Neutrophil (primary cell): ENCODE data around the gene CCDC187.

Source experiments
- H3K27ac ChIP-seq: fragments of 200-600 bp; sonication (generic); 2 replicates; pipeline ENCODE4 v1.5.1; 2016; ENCODE audit warnings: mild to moderate bottlenecking, moderate library complexity
- H3K27me3 ChIP-seq: fragments of 200-600 bp; sonication (generic); 2 replicates; pipeline ENCODE4 v1.6.0; 2016; ENCODE audit warnings: mild to moderate bottlenecking
- H3K36me3 ChIP-seq: fragments of 200-600 bp; sonication (generic); 2 replicates; pipeline ENCODE4 v1.5.1; 2017
- H3K4me1 ChIP-seq, 2 experiments: fragments of 200-600 bp in 1 of 2; sonication (generic) in 1 of 2; 1 replicate in 1 of 2; 2 replicates in 1 of 2; pipeline versions ENCODE4 v1.5.1 to v1.6.1; 2013 to 2016; ENCODE audit warnings: low read depth in 1 of 2, low read length in 1 of 2, mild to moderate bottlenecking in 1 of 2, moderate library complexity in 1 of 2; ENCODE audit not compliant: control insufficient read depth in 1 of 2, insufficient read depth in 1 of 2
- H3K4me3 ChIP-seq, 2 experiments: fragments of 200-600 bp in 1 of 2; sonication (generic) in 1 of 2; 1 replicate in 1 of 2; 2 replicates in 1 of 2; pipeline ENCODE4 v1.5.1; 2013 to 2016; ENCODE audit warnings: low read depth in 1 of 2, low read length in 1 of 2, mild to moderate bottlenecking in 1 of 2, moderate library complexity in 1 of 2
- H3K9me3 ChIP-seq: fragments of 200-600 bp; sonication (generic); 2 replicates; pipeline ENCODE4 v1.5.1; 2016
- TF ChIP-seq, protein P1 (sequence below): fragments of 200-600 bp; sonication (generic); IDR thresholded peaks from 2 replicates; pipeline ENCODE4 v1.5.1; 2016; ENCODE audit warnings: antibody characterized with exemption

The CCDC187 gene

DNA sequence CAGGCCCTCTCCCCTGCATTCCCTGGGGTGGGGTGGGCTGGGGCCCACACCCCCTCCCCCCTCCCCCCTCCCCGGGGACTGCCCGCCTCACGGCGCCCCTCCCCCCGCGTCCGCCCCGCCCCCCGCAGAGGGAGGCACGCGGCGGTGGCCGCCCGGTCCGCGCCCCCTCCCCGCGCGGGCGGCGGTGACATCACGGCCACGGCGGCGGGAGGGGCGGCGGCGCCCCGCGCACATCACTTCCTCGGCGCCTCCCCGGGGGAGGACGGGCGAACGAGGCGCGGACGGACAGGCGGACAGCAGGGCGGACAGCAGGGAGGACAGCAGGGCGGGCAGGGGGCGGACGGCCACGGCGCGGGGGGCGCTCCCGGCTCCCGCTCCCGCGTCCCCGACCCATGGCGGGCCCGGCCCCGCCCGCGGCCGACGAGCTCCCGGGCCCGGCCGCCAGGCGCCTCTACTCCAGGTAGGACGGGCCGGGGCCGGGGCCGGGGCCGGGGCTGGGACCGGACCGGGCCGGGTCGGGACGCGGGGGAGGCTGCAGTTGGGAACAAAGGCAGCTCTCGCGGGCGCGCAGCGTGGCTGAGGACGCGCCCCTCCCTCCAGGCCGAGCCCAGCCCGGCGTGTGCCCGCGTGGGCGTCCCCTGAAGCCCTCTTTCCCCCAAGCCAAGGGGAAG lies 23.5 kb upstream of the CCDC187 start, which contains the start of gene GPSM1:
Gene GPSM1 (plus strand): TSS at position 236 of the 671 bp plus-strand sequence. CDS start 157 bp downstream, at position 393.
- no peak within 1 kb of the TSS for H3K27ac ChIP-seq
- no peak within 1 kb of the TSS for H3K4me3 ChIP-seq
- peaks cover 0 to 6% of the 10 kb centered on the region in 2 experiments for H3K4me1 ChIP-seq
- TF ChIP-seq, protein P1, sequence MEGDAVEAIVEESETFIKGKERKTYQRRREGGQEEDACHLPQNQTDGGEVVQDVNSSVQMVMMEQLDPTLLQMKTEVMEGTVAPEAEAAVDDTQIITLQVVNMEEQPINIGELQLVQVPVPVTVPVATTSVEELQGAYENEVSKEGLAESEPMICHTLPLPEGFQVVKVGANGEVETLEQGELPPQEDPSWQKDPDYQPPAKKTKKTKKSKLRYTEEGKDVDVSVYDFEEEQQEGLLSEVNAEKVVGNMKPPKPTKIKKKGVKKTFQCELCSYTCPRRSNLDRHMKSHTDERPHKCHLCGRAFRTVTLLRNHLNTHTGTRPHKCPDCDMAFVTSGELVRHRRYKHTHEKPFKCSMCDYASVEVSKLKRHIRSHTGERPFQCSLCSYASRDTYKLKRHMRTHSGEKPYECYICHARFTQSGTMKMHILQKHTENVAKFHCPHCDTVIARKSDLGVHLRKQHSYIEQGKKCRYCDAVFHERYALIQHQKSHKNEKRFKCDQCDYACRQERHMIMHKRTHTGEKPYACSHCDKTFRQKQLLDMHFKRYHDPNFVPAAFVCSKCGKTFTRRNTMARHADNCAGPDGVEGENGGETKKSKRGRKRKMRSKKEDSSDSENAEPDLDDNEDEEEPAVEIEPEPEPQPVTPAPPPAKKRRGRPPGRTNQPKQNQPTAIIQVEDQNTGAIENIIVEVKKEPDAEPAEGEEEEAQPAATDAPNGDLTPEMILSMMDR, result no peak
- no peaks in the 10 kb centered on the region for H3K9me3 ChIP-seq
- H3K27me3 ChIP-seq, result peaks cover 73% of the 10 kb centered on the region
- no peaks in the 10 kb centered on the region for H3K36me3 ChIP-seq

DNA sequence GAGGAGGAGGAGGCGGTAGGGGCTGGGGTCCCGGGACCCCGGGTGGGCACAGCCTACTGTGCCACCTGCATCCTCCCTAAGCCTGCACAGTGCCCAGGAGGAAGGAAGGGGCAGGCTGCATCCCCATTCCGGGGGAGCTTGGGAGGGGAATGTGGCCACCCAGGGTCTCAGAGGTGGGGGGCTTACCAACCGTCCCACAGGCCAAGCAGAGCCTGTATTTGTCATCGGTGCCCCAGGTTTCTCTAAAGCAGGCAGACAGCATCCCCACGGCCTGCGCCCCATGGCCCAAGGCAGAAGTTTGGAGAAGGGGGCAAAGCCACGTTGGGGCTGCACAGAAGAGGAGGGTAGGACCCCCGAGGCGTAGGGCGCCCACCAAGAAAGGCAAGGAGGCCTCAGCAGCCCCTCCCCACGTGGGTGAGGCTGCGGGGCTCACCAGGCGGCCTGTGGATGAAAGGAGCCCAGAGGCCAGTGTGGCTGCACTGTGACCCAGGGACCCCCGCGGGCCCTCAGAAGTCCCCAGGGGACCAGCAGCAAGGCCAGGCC lies 22.9 kb upstream of the CCDC187 start:
- peaks cover 0 to 6% of the 10 kb centered on the region in 2 experiments for H3K4me1 ChIP-seq
- no peaks in the 10 kb centered on the region for H3K9me3 ChIP-seq
- H3K27ac ChIP-seq, result no peak overlapping the region
- no peaks in the 10 kb centered on the region for H3K36me3 ChIP-seq
- H3K4me3 ChIP-seq, result no peak overlapping the region
- TF ChIP-seq, protein P1, result no peak
- H3K27me3 ChIP-seq, result peaks cover 73% of the 10 kb centered on the region

DNA sequence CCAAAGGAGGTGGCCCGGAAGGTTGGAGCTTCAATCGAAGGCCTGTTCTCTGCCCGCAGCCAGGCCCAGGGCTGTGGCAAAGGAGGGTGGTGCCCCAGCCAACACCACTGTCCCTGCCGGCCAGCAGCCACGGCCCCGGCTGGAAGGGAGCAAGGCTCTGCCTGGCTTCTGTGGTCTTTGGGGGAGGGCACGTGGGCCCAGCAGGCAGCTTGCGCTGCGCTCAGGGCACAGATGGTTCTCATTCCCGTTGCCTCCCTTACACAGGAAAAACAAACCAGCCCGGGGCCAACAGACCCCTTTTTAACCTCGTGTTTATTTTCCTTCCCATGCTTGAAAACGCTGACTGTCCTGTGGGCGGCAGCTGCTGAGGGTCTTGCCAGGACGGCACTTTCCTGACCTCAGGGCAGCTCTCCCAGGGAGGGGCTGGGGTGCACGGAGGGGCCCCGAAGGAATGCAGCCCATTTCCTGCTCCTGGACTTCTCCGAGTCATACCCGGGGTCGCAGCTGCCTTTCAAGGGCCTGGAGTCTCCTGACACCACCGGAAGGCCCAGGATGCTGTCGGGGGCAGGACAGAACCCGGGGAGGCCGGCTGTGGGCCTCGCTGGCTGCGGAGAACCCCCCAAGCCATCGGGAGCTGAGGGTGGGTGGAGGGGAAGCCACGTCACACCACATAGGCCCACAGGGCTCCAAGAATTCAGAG lies 22.3 kb upstream of the CCDC187 start:
- Histone ChIP-seq H3K4me3 (no peak overlapping the region), H3K9me3 (no peaks in the 10 kb centered on the region), H3K27ac (no peak overlapping the region), H3K36me3 (no peaks in the 10 kb centered on the region), H3K27me3 (peaks cover 73% of the 10 kb centered on the region), H3K4me1 (peaks cover 0 to 6% of the 10 kb centered on the region in 2 experiments)
- TF ChIP-seq, protein P1, result no peak

DNA sequence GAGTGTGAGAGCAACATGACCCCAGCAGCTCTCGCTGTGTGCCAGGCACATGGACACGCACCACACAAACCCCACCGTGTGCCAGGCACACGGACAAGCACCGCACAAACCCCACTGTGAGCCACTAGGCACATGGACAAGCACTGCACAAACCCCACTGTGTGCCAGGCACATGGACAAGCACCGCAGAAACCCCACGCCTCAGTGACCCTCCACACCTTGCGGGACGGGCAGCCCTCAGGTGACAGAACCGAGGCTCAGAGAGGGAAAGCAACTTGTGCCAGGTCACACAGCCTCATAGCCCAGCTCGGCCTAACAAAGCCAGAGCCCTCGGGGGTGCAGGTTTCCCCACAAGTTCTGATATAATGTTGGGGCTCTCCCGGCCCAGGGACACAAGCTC lies 21.5 kb upstream of the CCDC187 start:
- Histone ChIP-seq H3K4me3 (no peak overlapping the region), H3K4me1 (peaks cover 0 to 6% of the 10 kb centered on the region in 2 experiments), H3K9me3 (no peaks in the 10 kb centered on the region), H3K27ac (no peak overlapping the region), H3K27me3 (peaks cover 73% of the 10 kb centered on the region), H3K36me3 (no peaks in the 10 kb centered on the region)
- TF ChIP-seq, protein P1, result no peak

DNA sequence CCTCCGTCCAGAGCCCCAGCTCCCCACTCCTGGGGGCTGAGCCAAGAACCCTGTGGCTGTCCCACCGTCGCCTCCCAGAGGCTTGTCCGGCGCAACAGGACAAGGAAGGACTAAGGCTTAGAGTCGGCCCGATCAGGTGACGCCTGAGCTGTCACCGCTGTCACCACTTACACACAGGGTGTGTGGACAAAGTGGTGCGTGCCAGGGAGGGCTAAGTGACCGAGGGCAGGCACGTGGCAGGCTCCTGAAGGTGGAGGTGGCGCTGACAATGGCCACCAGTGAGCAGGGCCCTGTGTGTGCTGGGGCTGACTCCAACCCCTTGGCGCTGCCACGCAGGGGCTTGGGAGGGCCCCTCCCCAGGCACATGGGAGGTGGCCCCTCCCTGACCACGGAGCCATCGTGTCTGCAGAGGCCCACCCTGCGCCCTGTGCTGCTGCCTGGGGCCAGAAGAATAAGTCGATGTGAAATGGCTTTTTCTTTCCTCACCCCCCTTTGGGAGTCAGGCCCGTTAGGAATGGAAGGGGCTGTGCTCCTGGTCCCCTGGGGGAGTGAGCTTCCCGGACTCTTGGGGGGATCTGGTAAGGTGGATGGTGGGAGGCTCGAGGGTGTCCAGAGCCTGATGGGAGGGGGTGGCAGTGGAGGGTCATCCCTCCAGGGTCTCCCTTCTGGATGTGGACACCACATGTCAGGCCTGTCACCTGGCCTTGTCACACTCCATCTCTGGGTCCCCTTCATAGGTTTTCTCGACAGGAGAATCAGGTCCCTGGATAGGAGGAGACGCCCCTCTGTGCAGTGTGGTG lies 20.8 kb upstream of the CCDC187 start:
- H3K4me3 ChIP-seq, result no peak overlapping the region
- H3K9me3 ChIP-seq, result no peaks in the 10 kb centered on the region
- no peak overlapping the region for H3K27ac ChIP-seq
- H3K4me1 ChIP-seq, result peaks cover 0 to 6% of the 10 kb centered on the region in 2 experiments
- peaks cover 71% of the 10 kb centered on the region for H3K27me3 ChIP-seq
- TF ChIP-seq, protein P1, result no peak
- no peaks in the 10 kb centered on the region for H3K36me3 ChIP-seq
